Stimulated activated naive CD8-positive, alpha-beta T cell treated with anti-CD3 and anti-CD28 coated beads, Interleukin-15, Interleukin-2, amounts not matched to agents 100 U/mL and 50 U/mL, for 24 hours (primary cell): ENCODE results near the gene CEP78.
"Not testable (repeated sequence)": the region's sequence is repeated elsewhere in the genome, so short reads cannot be mapped to it uniquely, and the experiment has no call there.

ENCODE experiments used
- ATAC-seq: fragments of 150-1000 bp; cut with Tn5 transposase; one replicate; pipeline ENCODE4 v1.10.0; 2021
- DNase-seq: peaks from one replicate; pipeline ENCODE4 v3.0.0; 2021

CEP78 gene

GRCh38 chr9:78235256-78235761, 566 bp upstream of the CEP78 start:
- DNase-seq (no peak), ATAC-seq (no peak)

- DNase-seq, result no peak
Observed at GRCh38 chr9:78236551-78236910, 656 bp downstream of the CEP78 start.

GRCh38 chr9:78238046-78239038, 2.5 kb downstream of the CEP78 start:
- ATAC-seq (no peak), DNase-seq (no peak)

More at GRCh38 chr9:78236551-78236910, 656 bp downstream of the CEP78 start:
- ATAC-seq, result no peak

GRCh38 chr9:78239506-78239905, 3.6 kb downstream of the CEP78 start:
- ATAC-seq (no peak), DNase-seq (no peak)

GRCh38 chr9:78242041-78242440, 6.2 kb downstream of the CEP78 start:
- ATAC-seq (no peak), DNase-seq (no peak)

- DNase-seq, result no peak
- ATAC-seq, result no peak
Observed at GRCh38 chr9:78243130-78243529, 7.3 kb downstream of the CEP78 start.

- ATAC-seq (no peak), DNase-seq (no peak)
Observed at GRCh38 chr9:78245401-78245800, 9.5 kb downstream of the CEP78 start.

- no peak for DNase-seq
- ATAC-seq, result no peak
Observed at GRCh38 chr9:78248635-78249034, 12.8 kb downstream of the CEP78 start.

- no peak for DNase-seq
- ATAC-seq, result no peak
Observed at GRCh38 chr9:78249542-78249941, 13.7 kb downstream of the CEP78 start.

GRCh38 chr9:78252616-78253015, 16.7 kb downstream of the CEP78 start:
- ATAC-seq (no peak), DNase-seq (no peak)

GRCh38 chr9:78253285-78253684, 17.4 kb downstream of the CEP78 start:
- ATAC-seq, result no peak
- no peak for DNase-seq

GRCh38 chr9:78261403-78262001, 25.6 kb downstream of the CEP78 start:
- no peak for ATAC-seq
- DNase-seq, result no peak

GRCh38 chr9:78262655-78263054, 26.8 kb downstream of the CEP78 start:
- DNase-seq (no peak), ATAC-seq (no peak)

- ATAC-seq, result no peak
- no peak for DNase-seq
Observed at GRCh38 chr9:78267889-78268288, 32.0 kb downstream of the CEP78 start.

- no peak for DNase-seq
Observed at GRCh38 chr9:78269784-78270183, 33.9 kb downstream of the CEP78 start.

GRCh38 chr9:78272307-78272706, 36.4 kb downstream of the CEP78 start:
- no peak for ATAC-seq
- DNase-seq, result no peak

More at GRCh38 chr9:78269784-78270183, 33.9 kb downstream of the CEP78 start:
- ATAC-seq, result no peak

- no peak for DNase-seq
- ATAC-seq, result no peak
Observed at GRCh38 chr9:78273761-78274160, 37.9 kb downstream of the CEP78 start.

GRCh38 chr9:78278177-78278777, 42.4 kb downstream of the CEP78 start:
- ATAC-seq (peak; percentile 32), DNase-seq (no peak)

GRCh38 chr9:78278801-78279200, 42.9 kb downstream of the CEP78 start:
- no peak for DNase-seq
- ATAC-seq, result no peak

- no peak for ATAC-seq
- no peak for DNase-seq
Observed at GRCh38 chr9:78280982-78281668, 45.2 kb downstream of the CEP78 start.

- ATAC-seq, DNase-seq: not testable (repeated sequence)
Observed at GRCh38 chr9:78284181-78284580, 48.3 kb downstream of the CEP78 start.

- no peak for DNase-seq
- ATAC-seq, result no peak
Observed at GRCh38 chr9:78286125-78286524, 50.2 kb downstream of the CEP78 start.
